Chondrocyte (in vitro differentiated cells): Measurements from ENCODE around the gene CDIPT. TPM values are rescaled to one million over a fixed set of nuclear protein-coding genes. Genes with fewer than 3 reads are reported as not detected.

Source experiments
- DNase-seq: peaks from one replicate; pipeline ENCODE4 v3.0.0; 2021; ENCODE audit warnings: mixed read lengths, low spot score
- H3K27ac Mint-ChIP-seq: one replicate; pipeline ENCODE4 v1.8.0; 2021; ENCODE audit warnings: mild to moderate bottlenecking, moderate library complexity, mixed read lengths; ENCODE audit not compliant: unreplicated experiment
- H3K27me3 Mint-ChIP-seq: 2 replicates; pipeline ENCODE4 v1.8.0; 2021; ENCODE audit warnings: low read depth, mixed read lengths
- H3K36me3 Mint-ChIP-seq: 2 replicates; pipeline ENCODE4 v1.8.0; 2021; ENCODE audit warnings: low read depth, mixed read lengths
- H3K4me1 Mint-ChIP-seq: 2 replicates; pipeline ENCODE4 v1.8.0; 2021; ENCODE audit warnings: low read depth, mild to moderate bottlenecking, mixed read lengths
- H3K4me3 Mint-ChIP-seq: one replicate; pipeline ENCODE4 v1.8.0; 2021; ENCODE audit warnings: mild to moderate bottlenecking, moderate library complexity, mixed read lengths; ENCODE audit not compliant: unreplicated experiment
- H3K9me3 Mint-ChIP-seq: 2 replicates; pipeline ENCODE4 v1.8.0; 2021; ENCODE audit warnings: low read depth, mixed read lengths
- CTCF ChIP-seq: fragments of 200-600 bp; sonication (generic); IDR thresholded peaks from 2 replicates; pipeline ENCODE4 v1.5.0; 2021; ENCODE audit warnings: antibody characterized with exemption, mild to moderate bottlenecking, moderate library complexity
- total RNA-seq: library from RNA; stranded (reverse); gene quantifications from 3 replicates; pipeline ENCODE4 v1.2.1, GENCODE V29; 2021

Gene CDIPT
- total RNA-seq, 1 donor from 2014 or later, result 79.7 TPM

GRCh38 chr16:29848420-29849297 lies 14.4 kb downstream of the CDIPT start:
- H3K9me3 Mint-ChIP-seq, result no peaks in the 10 kb centered on the region
- no peak overlapping the region for H3K4me3 Mint-ChIP-seq
- DNase-seq, result no peak
- peaks cover 4% of the 10 kb centered on the region for H3K4me1 Mint-ChIP-seq
- H3K36me3 Mint-ChIP-seq, result peaks cover 22% of the 10 kb centered on the region
- no peak overlapping the region for H3K27ac Mint-ChIP-seq
- peak; percentile 84 for TF ChIP-seq CTCF
- H3K27me3 Mint-ChIP-seq, result no peaks in the 10 kb centered on the region

DNA sequence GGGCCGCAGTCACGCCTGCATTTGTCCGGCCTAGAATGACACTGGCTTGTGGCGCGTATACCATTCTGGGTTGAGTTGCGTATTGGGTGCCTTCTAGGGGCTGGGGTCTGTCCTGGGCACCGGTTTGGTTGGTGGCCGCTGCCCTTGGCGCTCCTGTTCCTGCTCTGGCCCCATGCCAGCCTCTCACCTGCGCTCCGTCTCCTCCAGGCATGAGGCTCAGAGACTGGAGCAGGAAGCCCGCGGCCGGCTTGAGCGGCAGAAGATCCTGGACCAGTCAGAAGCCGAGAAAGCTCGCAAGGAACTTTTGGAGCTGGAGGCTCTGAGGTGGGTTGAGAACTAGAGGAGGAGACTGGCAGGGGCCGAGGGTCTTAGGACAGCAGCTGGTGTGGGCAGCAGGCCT lies 17.4 kb downstream of the CDIPT start:
- DNase-seq, result no peak
- H3K4me3 Mint-ChIP-seq, result no peak overlapping the region

GRCh38 chr16:29844575-29845331 lies 18.3 kb downstream of the CDIPT start:
- Mint-ChIP-seq H3K27ac (no peak overlapping the region), H3K36me3 (peaks cover 31% of the 10 kb centered on the region), H3K9me3 (no peaks in the 10 kb centered on the region), H3K4me1 (peaks cover 4% of the 10 kb centered on the region), H3K27me3 (no peaks in the 10 kb centered on the region), H3K4me3 (no peak overlapping the region)
- no peak for DNase-seq
- TF ChIP-seq CTCF, result no peak

More for the DNA sequence above, 17.4 kb downstream of the CDIPT start:
- Mint-ChIP-seq H3K4me1 (peaks cover 4% of the 10 kb centered on the region), H3K9me3 (no peaks in the 10 kb centered on the region), H3K27ac (no peak overlapping the region), H3K36me3 (peaks cover 27% of the 10 kb centered on the region), H3K27me3 (no peaks in the 10 kb centered on the region)
- no peak for TF ChIP-seq CTCF

DNA sequence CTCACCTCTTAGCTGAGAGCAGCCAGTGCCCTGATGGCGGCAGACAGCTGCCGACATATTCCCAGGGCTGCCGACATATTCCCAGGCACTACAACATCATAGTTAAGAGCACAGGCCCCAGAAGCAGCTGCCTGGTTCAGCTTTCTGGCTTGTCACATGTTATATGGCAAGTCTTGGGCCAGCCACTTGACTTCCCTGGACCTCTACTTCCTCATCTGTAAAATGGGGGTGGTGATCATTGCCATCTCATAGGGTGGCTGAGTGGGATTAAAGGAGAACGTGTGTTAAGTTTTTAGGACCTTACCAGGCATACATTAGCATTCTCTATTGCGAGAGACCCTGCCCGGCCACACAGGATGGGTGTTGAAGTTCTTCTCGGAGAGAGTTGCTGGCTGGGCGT lies 19.1 kb downstream of the CDIPT start:
- H3K4me1 Mint-ChIP-seq, result no peaks in the 10 kb centered on the region
- H3K27me3 Mint-ChIP-seq, result no peaks in the 10 kb centered on the region
- TF ChIP-seq CTCF, result no peak
- H3K36me3 Mint-ChIP-seq, result peaks cover 34% of the 10 kb centered on the region
- H3K27ac Mint-ChIP-seq, result no peak overlapping the region
- H3K9me3 Mint-ChIP-seq, result no peaks in the 10 kb centered on the region
- H3K4me3 Mint-ChIP-seq, result no peak overlapping the region
- no peak for DNase-seq

DNA sequence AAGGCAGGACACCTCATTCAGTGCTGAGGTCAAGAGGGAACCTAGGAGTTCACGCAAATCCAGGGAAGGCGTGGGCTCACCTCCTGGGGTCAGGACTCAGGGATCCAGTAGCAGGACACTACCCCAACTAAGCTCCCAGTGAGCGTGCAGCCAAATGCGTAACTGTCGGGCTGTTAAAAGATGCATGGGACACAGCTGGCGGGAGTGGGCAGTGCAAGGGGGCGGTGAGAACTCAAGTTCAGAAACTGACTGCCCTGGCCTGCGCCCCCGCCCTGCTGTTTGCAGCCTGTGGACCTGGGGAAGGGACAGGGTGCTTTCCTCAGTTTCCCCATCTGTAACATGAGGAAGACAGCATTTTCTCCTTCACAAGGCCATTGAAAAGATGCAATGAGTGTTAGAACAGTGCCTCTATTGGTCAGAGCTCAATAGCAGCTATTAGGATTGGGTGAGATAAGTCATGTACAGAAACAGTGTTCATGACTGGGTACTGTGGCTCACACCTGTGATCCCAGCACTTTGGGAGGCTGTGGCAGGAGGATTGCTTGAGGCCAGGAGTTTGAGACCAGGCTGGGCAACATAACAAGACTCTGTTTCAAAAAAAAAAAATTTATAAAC lies 20.2 kb downstream of the CDIPT start:
- H3K27me3 Mint-ChIP-seq, result no peaks in the 10 kb centered on the region
- no peak overlapping the region for H3K4me3 Mint-ChIP-seq
- no peak for TF ChIP-seq CTCF
- peak overlapping the region; percentile 54 for H3K27ac Mint-ChIP-seq
- DNase-seq, result no peak
- H3K4me1 Mint-ChIP-seq, result no peaks in the 10 kb centered on the region
- H3K9me3 Mint-ChIP-seq, result no peaks in the 10 kb centered on the region
- peaks cover 33% of the 10 kb centered on the region for H3K36me3 Mint-ChIP-seq
